ENCODE data around the gene MANF. TPM values are rescaled to one million over a fixed set of nuclear protein-coding genes. Genes with fewer than 3 reads are reported as not detected.

Gene MANF
- total and polyA plus RNA-seq, 7 donors, result 12.6 to 42.4 (median 18.3) TPM

GRCh38 chr3:51392355-51393133, 7.5 kb downstream of the MANF start:
- no peak for TF ChIP-seq CTCF (IDR thresholded peaks at IDR 0.05)
- Histone ChIP-seq H3K9me3 (no peaks in the 10 kb centered on the region), H3K4me3 (peak overlapping the region; percentile 88), H3K4me1 (peaks cover 51% of the 10 kb centered on the region), H3K36me3 (ENCODE audit: insufficient read depth in 1 of 2, low read depth in 1 of 2) (peaks cover 3 to 69% of the 10 kb centered on the region in 2 donors), H3K27ac (peak overlapping the region; percentile 90), H3K27me3 (ENCODE audit: insufficient read depth in 3 of 3, low read length in 2 of 3) (no peaks in the 10 kb centered on the region)
- intact Hi-C loops (cut with DNase I), result loop anchor here (5.0 to 10.0 kb wide), 4 partner anchors 282 to 820 kb away; partner anchors contain the start of genes MAPKAPK3 (in 1 of the 2) and TEX264 (in 1 of the 2)
- no peak for DNase-seq
- ATAC-seq, result no peak
- WGBS, 3 donors, result 88 to 92% (median 88%) methylated on average over 42 of the region's 42 CpGs

- H3K36me3 ChIP-seq (ENCODE audit: insufficient read depth in 1 of 2, low read depth in 1 of 2), result peaks cover 3 to 69% of the 10 kb centered on the region in 2 donors
- DNase-seq, result no peak
- H3K4me3 ChIP-seq, result no peak overlapping the region
- H3K4me1 ChIP-seq, result peaks cover 51% of the 10 kb centered on the region
- intact Hi-C loops (cut with DNase I), result loop anchor here (5.0 to 10.0 kb wide), 4 partner anchors 282 to 821 kb away; partner anchors contain the start of genes MAPKAPK3 (in 1 of the 2) and TEX264 (in 1 of the 2)
- no peak for TF ChIP-seq CTCF (IDR thresholded peaks at IDR 0.05)
- no peak for ATAC-seq
- no peak overlapping the region for H3K27ac ChIP-seq
- WGBS, 3 donors, result 93 to 96% (median 94%) methylated on average over 17 of the region's 17 CpGs
- no peaks in the 10 kb centered on the region for H3K9me3 ChIP-seq
- H3K27me3 ChIP-seq (ENCODE audit: insufficient read depth in 3 of 3, low read length in 2 of 3), result no peaks in the 10 kb centered on the region
Measured at GRCh38 chr3:51393134-51393495, 8.0 kb downstream of the MANF start.

GRCh38 chr3:51393564-51393963, 8.5 kb downstream of the MANF start:
- ATAC-seq, result no peak
- intact Hi-C loops (cut with DNase I), result loop anchor here (5.0 to 10.0 kb wide), 4 partner anchors 281 to 821 kb away; partner anchors contain the start of genes MAPKAPK3 (in 1 of the 2) and TEX264 (in 1 of the 2)
- Histone ChIP-seq H3K27ac (peak overlapping the region; percentile 39), H3K27me3 (ENCODE audit: insufficient read depth in 3 of 3, low read length in 2 of 3) (no peaks in the 10 kb centered on the region), H3K36me3 (ENCODE audit: insufficient read depth in 1 of 2, low read depth in 1 of 2) (peaks cover 3 to 69% of the 10 kb centered on the region in 2 donors), H3K9me3 (no peaks in the 10 kb centered on the region), H3K4me3 (no peak overlapping the region), H3K4me1 (peaks cover 51% of the 10 kb centered on the region)
- DNase-seq, result no peak
- WGBS, 3 donors, result 87 to 89% (median 87%) methylated on average over 14 of the region's 14 CpGs
- TF ChIP-seq CTCF (IDR thresholded peaks at IDR 0.05), result no peak

GRCh38 chr3:51394541-51394940, 9.4 kb downstream of the MANF start:
- Histone ChIP-seq H3K4me3 (peak overlapping the region; percentile 8), H3K9me3 (no peaks in the 10 kb centered on the region), H3K27ac (peak overlapping the region; percentile 9), H3K36me3 (ENCODE audit: insufficient read depth in 1 of 2, low read depth in 1 of 2) (peaks cover 0 to 73% of the 10 kb centered on the region in 2 donors), H3K27me3 (ENCODE audit: insufficient read depth in 3 of 3, low read length in 2 of 3) (no peaks in the 10 kb centered on the region), H3K4me1 (peaks cover 49% of the 10 kb centered on the region)
- DNase-seq (no peak), ATAC-seq (no peak)
- WGBS, 3 donors, result 77 to 80% (median 79%) methylated on average over 5 of the region's 5 CpGs
- TF ChIP-seq CTCF (IDR thresholded peaks at IDR 0.05), result no peak
- intact Hi-C loops (cut with DNase I), result loop anchor here (5.0 to 10.0 kb wide), 4 partner anchors 280 to 822 kb away; partner anchors contain the start of genes MAPKAPK3 (in 1 of the 2) and TEX264 (in 1 of the 2)

Data from psoas muscle (tissue), 8 donors.